Measurements from ENCODE around the gene ZNF814.
A peak's percentile ranks its signal among the peaks of the same experiment; 100 is the strongest.
"Not testable (repeated sequence)": the region's sequence is repeated elsewhere in the genome, so short reads cannot be mapped to it uniquely, and the experiment has no call there.

The ZNF814 gene

GRCh38 chr19:57927587-57927986, 38.8 kb upstream of the ZNF814 start:
- no peaks in the 10 kb centered on the region for H3K36me3 ChIP-seq (replicated peaks; ENCODE audit: insufficient read depth, low read length)

GRCh38 chr19:57916168-57916995, 27.5 kb upstream of the ZNF814 start, which contains the start of gene ZNF417:
ZNF417 (minus strand) TSS chr19:57916592; CDS start chr19:57916411, 181 bp downstream.
- H3K27me3 ChIP-seq (replicated peaks; ENCODE audit: insufficient read depth, low read length); H3K4me1 ChIP-seq (ENCODE audit: low read length); H3F3A ChIP-seq (ENCODE audit: insufficient read depth, low read length); H3K9me3 ChIP-seq (replicated peaks; ENCODE audit: insufficient read depth, low read length); H3K36me3 ChIP-seq (replicated peaks; ENCODE audit: insufficient read depth, low read length); H4K20me1 ChIP-seq (ENCODE audit: insufficient read depth, low read length); H3K79me2 ChIP-seq (ENCODE audit: low read length); H3K9me2 ChIP-seq (replicated peaks; ENCODE audit: insufficient read depth, low read length); H3K27ac ChIP-seq (ENCODE audit: low read length): not testable (repeated sequence)
- peak within 1 kb of the TSS; percentile 66 for H3K4me3 ChIP-seq (ENCODE audit: low read length)
- H3K4me2 ChIP-seq (ENCODE audit: low read depth, low read length) = peak within 1 kb of the TSS; percentile 54
- H2AFZ ChIP-seq (ENCODE audit: low read length) = peak within 1 kb of the TSS; percentile 70
- peak; percentile 93 for DNase-seq
- peak within 1 kb of the TSS; percentile 25; the same call in 1 of the 2 replicates for H3K9ac ChIP-seq (ENCODE audit: low read length)

More at GRCh38 chr19:57927587-57927986, 38.8 kb upstream of the ZNF814 start:
- H3K27ac ChIP-seq (ENCODE audit: low read length) = no peak overlapping the region
- no peak overlapping the region for H3K4me3 ChIP-seq (ENCODE audit: low read length)
- TF ChIP-seq EZH2 (optimal IDR thresholded peaks at IDR 0.05; ENCODE audit: low read depth, low read length) = no peak
- TF ChIP-seq CTCF (IDR thresholded peaks at IDR 0.05; ENCODE audit: low read length) = no peak
- TF ChIP-seq EZH2phosphoT487 (IDR thresholded peaks at IDR 0.05; ENCODE audit: low read length) = no peak
- H3K27me3 ChIP-seq (replicated peaks; ENCODE audit: insufficient read depth, low read length) = no peaks in the 10 kb centered on the region
- H3K9ac ChIP-seq (ENCODE audit: low read length) = no peak overlapping the region
- no peak overlapping the region for H2AFZ ChIP-seq (ENCODE audit: low read length)
- DNase-seq = no peak
- no peak overlapping the region for H3K4me2 ChIP-seq (ENCODE audit: low read depth, low read length)
- H3K9me2 ChIP-seq (replicated peaks; ENCODE audit: insufficient read depth, low read length) = no peaks in the 10 kb centered on the region
- no peaks in the 10 kb centered on the region for H3K4me1 ChIP-seq (ENCODE audit: low read length)
- H3F3A ChIP-seq (ENCODE audit: insufficient read depth, low read length) = no peaks in the 10 kb centered on the region
- H3K9me3 ChIP-seq (replicated peaks; ENCODE audit: insufficient read depth, low read length) = no peaks in the 10 kb centered on the region
- no peaks in the 10 kb centered on the region for H4K20me1 ChIP-seq (ENCODE audit: insufficient read depth, low read length)
- H3K79me2 ChIP-seq (ENCODE audit: low read length) = no peaks in the 10 kb centered on the region

GRCh38 chr19:57914531-57914930, 25.7 kb upstream of the ZNF814 start:
- Histone ChIP-seq H2AFZ (ENCODE audit: low read length) (no peak overlapping the region), H3K9ac (ENCODE audit: low read length) (no peak overlapping the region), H3K27ac (ENCODE audit: low read length) (no peak overlapping the region), H3K4me1 (ENCODE audit: low read length) (no peaks in the 10 kb centered on the region), H3K79me2 (ENCODE audit: low read length) (0 out of 2 replicates have a peak, but pooled peaks cover 3% of the 10 kb centered on the region), H3F3A (ENCODE audit: insufficient read depth, low read length) (no peaks in the 10 kb centered on the region), H3K9me3 (replicated peaks; ENCODE audit: insufficient read depth, low read length) (no peaks in the 10 kb centered on the region), H3K4me3 (ENCODE audit: low read length) (no peak overlapping the region), H3K27me3 (replicated peaks; ENCODE audit: insufficient read depth, low read length) (no peaks in the 10 kb centered on the region), H4K20me1 (ENCODE audit: insufficient read depth, low read length) (no peaks in the 10 kb centered on the region), H3K36me3 (replicated peaks; ENCODE audit: insufficient read depth, low read length) (peaks cover 9% of the 10 kb centered on the region), H3K9me2 (replicated peaks; ENCODE audit: insufficient read depth, low read length) (no peaks in the 10 kb centered on the region), H3K4me2 (ENCODE audit: low read depth, low read length) (no peak overlapping the region)
- DNase-seq = no peak
- TF ChIP-seq EZH2 (optimal IDR thresholded peaks at IDR 0.05; ENCODE audit: low read depth, low read length) = no peak
- TF ChIP-seq EZH2phosphoT487 (IDR thresholded peaks at IDR 0.05; ENCODE audit: low read length) = no peak
- TF ChIP-seq CTCF (IDR thresholded peaks at IDR 0.05; ENCODE audit: low read length) = no peak

- no peak overlapping the region for H3K4me3 ChIP-seq (ENCODE audit: low read length)
- TF ChIP-seq EZH2phosphoT487 (IDR thresholded peaks at IDR 0.05; ENCODE audit: low read length) = no peak
- TF ChIP-seq CTCF (IDR thresholded peaks at IDR 0.05; ENCODE audit: low read length) = no peak
- no peak for TF ChIP-seq EZH2 (optimal IDR thresholded peaks at IDR 0.05; ENCODE audit: low read depth, low read length)
- H3K4me2 ChIP-seq (ENCODE audit: low read depth, low read length) = no peak overlapping the region
- H3K27ac ChIP-seq (ENCODE audit: low read length) = no peak overlapping the region
- no peak for DNase-seq
- H3K9me2 ChIP-seq (replicated peaks; ENCODE audit: insufficient read depth, low read length) = no peaks in the 10 kb centered on the region
- no peaks in the 10 kb centered on the region for H3K9me3 ChIP-seq (replicated peaks; ENCODE audit: insufficient read depth, low read length)
- no peak overlapping the region for H3K9ac ChIP-seq (ENCODE audit: low read length)
- no peaks in the 10 kb centered on the region for H3K4me1 ChIP-seq (ENCODE audit: low read length)
- H4K20me1 ChIP-seq (ENCODE audit: insufficient read depth, low read length) = no peaks in the 10 kb centered on the region
- peaks cover 9% of the 10 kb centered on the region for H3K36me3 ChIP-seq (replicated peaks; ENCODE audit: insufficient read depth, low read length)
- H3K27me3 ChIP-seq (replicated peaks; ENCODE audit: insufficient read depth, low read length) = no peaks in the 10 kb centered on the region
- no peaks in the 10 kb centered on the region for H3K79me2 ChIP-seq (ENCODE audit: low read length)
- no peaks in the 10 kb centered on the region for H3F3A ChIP-seq (ENCODE audit: insufficient read depth, low read length)
- no peak overlapping the region for H2AFZ ChIP-seq (ENCODE audit: low read length)
Observed at GRCh38 chr19:57907394-57907793, 18.6 kb upstream of the ZNF814 start.
